Adrenal gland (tissue), 12 donors: ENCODE measurements around the gene ZNF780B. TPM values are rescaled to one million over a fixed set of nuclear protein-coding genes. Genes with fewer than 3 reads are reported as not detected.

Experiments
- DNase-seq, 7 donors: peaks; one replicate each; pipeline ENCODE4 v3.0.0-alpha.2; 2019 to 2020
- H3K27ac ChIP-seq, 5 donors: fragments of 200-600 bp; sonication (generic) in 4 of 5; 1 replicate in 3 of 5; 2 replicates in 2 of 5; pipeline versions ENCODE4 v1.5.1 to v1.8.0; 2016 to 2020; ENCODE audit warnings: mild to moderate bottlenecking in 1 of 5
- H3K27me3 ChIP-seq: fragments of 200-600 bp; 2 replicates; pipeline ENCODE4 v1.8.0; 2021
- H3K36me3 ChIP-seq, 2 donors: fragments of 200-600 bp; replicated peaks in 1 of 2; 1 replicate in 1 of 2; 2 replicates in 1 of 2; pipeline versions ENCODE4 v1.5.1 to v1.8.0; 2018 to 2022
- H3K4me1 ChIP-seq, 2 donors: fragments of 200-600 bp; replicated peaks in 1 of 2; 1 replicate in 1 of 2; 2 replicates in 1 of 2; pipeline versions ENCODE4 v1.5.1 to v1.8.0; 2018 to 2021
- H3K4me3 ChIP-seq, 4 donors: fragments of 200-600 bp; sonication (generic) in 3 of 4; one replicate each; pipeline ENCODE4 v1.5.1; 2016 to 2018
- H3K9me3 ChIP-seq, 3 donors: fragments of 200-600 bp; sonication (generic) in 1 of 3; replicated peaks in 1 of 3; 1 replicate in 2 of 3; 2 replicates in 1 of 3; pipeline versions ENCODE4 v1.5.1 to v1.8.0; 2016 to 2021
- POLR2A ChIP-seq, 2 donors: fragments of 450-650 bp; IDR thresholded peaks; one replicate each; pipeline ENCODE4 v1.6.1; 2017; ENCODE audit warnings: antibody characterized with exemption in 2 of 2, mild to moderate bottlenecking in 2 of 2, moderate library complexity in 1 of 2
- WGBS, 4 donors: extraction: QIAGEN DNeasy Blood & Tissue Kit in 2 of 4; methylation state at CpG; one replicate each; pipeline versions ENCODE4 v1.1.5 to v1.1.7; 2013 to 2017; 5-methylcytosine and 5-hydroxymethylcytosine counted together
- intact Hi-C, 2 donors: fragments of 100-400 bp; cut with DNase I; formaldehyde crosslinking; loops; one replicate each; pipeline versions ENCODE4 v1.14.1 to v1.15.0; 2022 to 2023
- polyA plus RNA-seq, 3 donors: library from polyadenylated mRNA; stranded (reverse); fragments of 200-250 nt in 2 of 3; fragments of 350-450 nt in 1 of 3; fragmentation: Illumina TruSeq in 1 of 3; extraction: RNeasy Lipid Tissue Mini Kit (QIAGEN cat#74804) in 1 of 3; gene quantifications; one replicate each; pipeline ENCODE4 v1.2.3, GENCODE V29; 2013 to 2014
- total RNA-seq, 9 donors: library from RNA; depleted of rRNA in 4 of 9; stranded (reverse); fragments of >200 nt in 4 of 9; fragments of 120-200 nt in 1 of 9; fragmentation: NEBNext Ultra II Directional in 1 of 9; extraction: Animal tissue kit (Norgen Biotek cat#: 25700) in 1 of 9; gene quantifications; one replicate each; pipeline versions ENCODE4 v1.1.0 to v1.2.4, GENCODE V29; 2013 to 2023
- TF ChIP-seq, protein P1 (sequence below), 6 experiments: fragments of 450-650 bp in 4 of 6; fragments of 200-600 bp in 2 of 6; sonication (generic) in 1 of 6; IDR thresholded peaks; 1 replicate in 5 of 6; 2 replicates in 1 of 6; pipeline versions ENCODE4 v1.5.1 to v1.8.0; 2016 to 2021; ENCODE audit warnings: antibody characterized with exemption in 6 of 6, mild to moderate bottlenecking in 2 of 6, moderate library complexity in 1 of 6
- donor health status: healthy with polysubstance abuse.
- donor health status: Bipolar disorder and iron deficiency.
- donor health status: DM: yes; HTN: yes; CAD: no.
- donor health status: DM: no; HTN: no; CAD: no.
- donor health status: DM: no; HTN: no; CAD: no.
- donor health status: DM: yes; HTN: yes; CAD: no.

Gene ZNF780B
- total and polyA plus RNA-seq, 12 donors = 7.9 to 31.4 (median 16.5) TPM

DNA sequence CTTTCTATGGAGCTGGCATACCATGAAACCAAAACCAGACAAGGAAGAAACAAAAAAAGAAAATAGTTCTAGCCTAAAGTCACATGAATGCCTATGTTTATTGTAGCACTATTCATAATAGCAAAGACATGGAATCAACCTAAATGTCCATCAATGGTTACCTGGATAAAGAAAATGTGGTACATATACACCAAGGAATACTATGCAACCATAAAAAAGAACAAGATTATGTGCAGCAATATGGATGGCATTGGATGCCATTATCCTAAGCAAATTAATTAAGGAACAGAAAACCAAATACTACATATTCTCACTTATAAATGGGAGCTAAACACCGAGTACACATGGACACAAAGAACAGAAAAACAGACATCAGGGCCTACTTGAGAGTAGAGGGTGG is 24.3 kb upstream of the ZNF780B start:
- Histone ChIP-seq H3K9me3 (peaks cover 0 to 15% (median 6%) of the 10 kb centered on the region in 3 donors), H3K27me3 (no peaks in the 10 kb centered on the region), H3K27ac (no peak overlapping the region), H3K4me3 (no peak overlapping the region), H3K4me1 (no peaks in the 10 kb centered on the region), H3K36me3 (peaks cover 0 to 67% of the 10 kb centered on the region in 2 donors)
- TF ChIP-seq POLR2A (IDR thresholded peaks at IDR 0.05) = no peak
- TF ChIP-seq, protein P1, sequence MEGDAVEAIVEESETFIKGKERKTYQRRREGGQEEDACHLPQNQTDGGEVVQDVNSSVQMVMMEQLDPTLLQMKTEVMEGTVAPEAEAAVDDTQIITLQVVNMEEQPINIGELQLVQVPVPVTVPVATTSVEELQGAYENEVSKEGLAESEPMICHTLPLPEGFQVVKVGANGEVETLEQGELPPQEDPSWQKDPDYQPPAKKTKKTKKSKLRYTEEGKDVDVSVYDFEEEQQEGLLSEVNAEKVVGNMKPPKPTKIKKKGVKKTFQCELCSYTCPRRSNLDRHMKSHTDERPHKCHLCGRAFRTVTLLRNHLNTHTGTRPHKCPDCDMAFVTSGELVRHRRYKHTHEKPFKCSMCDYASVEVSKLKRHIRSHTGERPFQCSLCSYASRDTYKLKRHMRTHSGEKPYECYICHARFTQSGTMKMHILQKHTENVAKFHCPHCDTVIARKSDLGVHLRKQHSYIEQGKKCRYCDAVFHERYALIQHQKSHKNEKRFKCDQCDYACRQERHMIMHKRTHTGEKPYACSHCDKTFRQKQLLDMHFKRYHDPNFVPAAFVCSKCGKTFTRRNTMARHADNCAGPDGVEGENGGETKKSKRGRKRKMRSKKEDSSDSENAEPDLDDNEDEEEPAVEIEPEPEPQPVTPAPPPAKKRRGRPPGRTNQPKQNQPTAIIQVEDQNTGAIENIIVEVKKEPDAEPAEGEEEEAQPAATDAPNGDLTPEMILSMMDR (IDR thresholded peaks at IDR 0.05) = no peak
- 94 to 100% (median 98%) methylated on average over 1 of the region's 1 CpG for WGBS, 4 donors
- DNase-seq = no peak
- intact Hi-C loops = no loop called here

DNA sequence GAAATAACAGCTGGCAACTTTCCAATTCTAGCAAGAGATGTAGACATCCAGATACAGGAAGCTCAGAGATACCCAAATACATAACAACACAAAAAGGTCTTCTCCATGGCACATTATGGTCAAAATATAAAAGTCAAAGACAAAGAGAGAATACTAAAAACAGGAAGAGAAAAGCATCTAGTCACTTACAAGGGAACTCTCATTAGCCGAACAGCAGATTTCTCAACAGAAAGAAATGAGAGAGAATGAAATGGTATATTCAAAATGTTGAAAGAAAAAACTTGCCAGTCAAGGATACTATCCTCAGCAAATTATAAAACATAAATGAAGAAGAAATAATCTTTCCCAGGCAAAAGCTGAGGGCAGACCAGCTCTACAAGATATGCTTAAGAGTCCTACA is 22.3 kb upstream of the ZNF780B start:
- H3K27me3 ChIP-seq = no peaks in the 10 kb centered on the region
- DNase-seq = no peak
- 83 to 97% (median 87%) methylated on average over 1 of the region's 1 CpG for WGBS, 4 donors
- H3K9me3 ChIP-seq = peaks cover 0 to 22% (median 6%) of the 10 kb centered on the region in 3 donors
- no peaks in the 10 kb centered on the region for H3K4me1 ChIP-seq
- intact Hi-C loops = no loop called here
- TF ChIP-seq, protein P1 (IDR thresholded peaks at IDR 0.05) = no peak
- no peak for TF ChIP-seq POLR2A (IDR thresholded peaks at IDR 0.05)
- no peak overlapping the region for H3K4me3 ChIP-seq
- H3K27ac ChIP-seq = no peak overlapping the region
- H3K36me3 ChIP-seq = peaks cover 0 to 67% of the 10 kb centered on the region in 2 donors

DNA sequence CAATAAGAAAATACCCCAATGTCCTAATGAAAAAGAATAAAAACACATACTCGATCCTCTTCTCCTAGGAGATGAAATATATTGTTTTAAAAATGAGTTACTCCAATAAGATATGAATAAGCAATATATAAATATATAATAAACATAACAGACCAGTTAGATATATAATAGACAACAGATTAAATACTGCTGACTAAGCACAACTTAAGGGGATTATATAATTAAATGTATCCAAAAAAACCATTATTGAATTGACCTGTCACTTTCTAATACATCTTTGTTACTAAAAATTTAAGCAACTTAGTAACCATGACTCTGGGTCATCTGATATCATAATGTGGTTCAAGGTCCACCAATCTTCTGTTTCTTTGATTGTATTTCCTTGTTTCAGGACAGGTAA is 14.0 kb upstream of the ZNF780B start:
- H3K36me3 ChIP-seq = peaks cover 0 to 9% of the 10 kb centered on the region in 2 donors
- intact Hi-C loops = no loop called here
- H3K27ac ChIP-seq = no peak overlapping the region
- TF ChIP-seq, protein P1 (IDR thresholded peaks at IDR 0.05) = no peak
- no peak for TF ChIP-seq POLR2A (IDR thresholded peaks at IDR 0.05)
- H3K9me3 ChIP-seq = peaks cover 0 to 7% (median 0%) of the 10 kb centered on the region in 3 donors
- 93 to 100% (median 95%) methylated on average over 1 of the region's 1 CpG for WGBS, 4 donors
- no peak for DNase-seq
- H3K4me1 ChIP-seq = no peaks in the 10 kb centered on the region
- no peak overlapping the region for H3K4me3 ChIP-seq
- no peaks in the 10 kb centered on the region for H3K27me3 ChIP-seq

DNA sequence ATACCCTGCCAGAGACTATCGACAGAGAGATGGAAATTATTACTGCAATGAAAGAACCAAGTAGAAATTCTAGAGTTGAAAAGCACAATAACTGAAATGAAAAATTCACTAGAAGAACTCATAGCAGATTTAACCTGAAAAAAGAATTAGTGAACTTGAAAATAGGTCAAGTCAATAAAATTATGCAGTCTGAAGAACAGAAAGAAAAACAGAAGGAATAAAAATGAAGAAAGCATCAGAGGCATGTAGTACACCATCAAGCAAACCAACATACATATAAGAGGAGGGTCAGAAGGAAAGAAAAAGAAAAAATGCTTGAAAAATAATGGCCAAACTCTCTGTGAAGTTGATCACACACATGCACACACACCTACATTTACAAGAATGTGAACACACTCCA is 3.6 kb upstream of the ZNF780B start:
- Histone ChIP-seq H3K27ac (no peak overlapping the region), H3K36me3 (no peaks in the 10 kb centered on the region), H3K27me3 (no peaks in the 10 kb centered on the region), H3K9me3 (peaks cover 0 to 14% (median 8%) of the 10 kb centered on the region in 3 donors), H3K4me1 (peaks cover 4 to 7% of the 10 kb centered on the region in 2 donors), H3K4me3 (no peak overlapping the region)
- intact Hi-C loops = no loop called here
- TF ChIP-seq, protein P1 (IDR thresholded peaks at IDR 0.05) = no peak
- no peak for TF ChIP-seq POLR2A (IDR thresholded peaks at IDR 0.05)
- 91 to 96% (median 95%) methylated on average over 1 of the region's 1 CpG for WGBS, 4 donors
- DNase-seq = no peak
